Nephron progenitor cell (in vitro differentiated cells): Measurements from ENCODE around the gene STING1.

Source experiments
- DNase-seq: peaks from one replicate; pipeline ENCODE4 v3.0.0; 2021
- H3K27ac Mint-ChIP-seq: 2 replicates; pipeline ENCODE4 v1.8.0; 2021; ENCODE audit warnings: mild to moderate bottlenecking, moderate library complexity, mixed read lengths
- H3K27me3 Mint-ChIP-seq: 2 replicates; pipeline ENCODE4 v1.8.0; 2021; ENCODE audit warnings: mild to moderate bottlenecking, low read depth, mixed read lengths; ENCODE audit not compliant: poor library complexity
- H3K36me3 Mint-ChIP-seq: 2 replicates; pipeline ENCODE4 v1.8.0; 2021; ENCODE audit warnings: low read depth, mixed read lengths
- H3K4me1 Mint-ChIP-seq: 2 replicates; pipeline ENCODE4 v1.8.0; 2021; ENCODE audit warnings: mixed read lengths
- H3K4me3 Mint-ChIP-seq: 2 replicates; pipeline ENCODE4 v1.8.0; 2021; ENCODE audit warnings: mild to moderate bottlenecking, moderate library complexity, mixed read lengths
- H3K9me3 Mint-ChIP-seq: 2 replicates; pipeline ENCODE4 v1.8.0; 2021; ENCODE audit warnings: mild to moderate bottlenecking, moderate library complexity, mixed read lengths
- TF ChIP-seq, protein P1 (sequence below): fragments of 200-600 bp; sonication (generic); IDR thresholded peaks from 2 replicates; pipeline ENCODE4 v1.5.0; 2021; ENCODE audit warnings: antibody characterized with exemption

Gene STING1

GRCh38 chr5:139462586-139463276 lies 19.8 kb downstream of the STING1 start, which contains the start of gene ECSCR:
ECSCR (minus strand) TSS chr5:139462743; CDS start chr5:139462670, 73 bp downstream.
- peaks cover 30% of the 10 kb centered on the region for H3K4me1 Mint-ChIP-seq
- no peaks in the 10 kb centered on the region for H3K9me3 Mint-ChIP-seq
- no peak within 1 kb of the TSS for H3K4me3 Mint-ChIP-seq
- no peak for DNase-seq
- TF ChIP-seq, protein P1, sequence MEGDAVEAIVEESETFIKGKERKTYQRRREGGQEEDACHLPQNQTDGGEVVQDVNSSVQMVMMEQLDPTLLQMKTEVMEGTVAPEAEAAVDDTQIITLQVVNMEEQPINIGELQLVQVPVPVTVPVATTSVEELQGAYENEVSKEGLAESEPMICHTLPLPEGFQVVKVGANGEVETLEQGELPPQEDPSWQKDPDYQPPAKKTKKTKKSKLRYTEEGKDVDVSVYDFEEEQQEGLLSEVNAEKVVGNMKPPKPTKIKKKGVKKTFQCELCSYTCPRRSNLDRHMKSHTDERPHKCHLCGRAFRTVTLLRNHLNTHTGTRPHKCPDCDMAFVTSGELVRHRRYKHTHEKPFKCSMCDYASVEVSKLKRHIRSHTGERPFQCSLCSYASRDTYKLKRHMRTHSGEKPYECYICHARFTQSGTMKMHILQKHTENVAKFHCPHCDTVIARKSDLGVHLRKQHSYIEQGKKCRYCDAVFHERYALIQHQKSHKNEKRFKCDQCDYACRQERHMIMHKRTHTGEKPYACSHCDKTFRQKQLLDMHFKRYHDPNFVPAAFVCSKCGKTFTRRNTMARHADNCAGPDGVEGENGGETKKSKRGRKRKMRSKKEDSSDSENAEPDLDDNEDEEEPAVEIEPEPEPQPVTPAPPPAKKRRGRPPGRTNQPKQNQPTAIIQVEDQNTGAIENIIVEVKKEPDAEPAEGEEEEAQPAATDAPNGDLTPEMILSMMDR: no peak
- H3K27me3 Mint-ChIP-seq: peaks cover 6% of the 10 kb centered on the region
- H3K36me3 Mint-ChIP-seq: no peaks in the 10 kb centered on the region
- H3K27ac Mint-ChIP-seq: no peak within 1 kb of the TSS

GRCh38 chr5:139461698-139462097 lies 20.9 kb downstream of the STING1 start:
- no peak for DNase-seq
- H3K4me1 Mint-ChIP-seq: peaks cover 26% of the 10 kb centered on the region
- no peak overlapping the region for H3K27ac Mint-ChIP-seq
- no peaks in the 10 kb centered on the region for H3K36me3 Mint-ChIP-seq
- no peaks in the 10 kb centered on the region for H3K9me3 Mint-ChIP-seq
- peaks cover 6% of the 10 kb centered on the region for H3K27me3 Mint-ChIP-seq
- no peak overlapping the region for H3K4me3 Mint-ChIP-seq
- TF ChIP-seq, protein P1: no peak

- H3K27me3 Mint-ChIP-seq: peaks cover 6% of the 10 kb centered on the region
- H3K4me3 Mint-ChIP-seq: no peak overlapping the region
- H3K27ac Mint-ChIP-seq: no peak overlapping the region
- H3K4me1 Mint-ChIP-seq: peaks cover 31% of the 10 kb centered on the region
- TF ChIP-seq, protein P1: no peak
- H3K36me3 Mint-ChIP-seq: no peaks in the 10 kb centered on the region
- no peaks in the 10 kb centered on the region for H3K9me3 Mint-ChIP-seq
- DNase-seq: no peak
These were observed 21.4 kb downstream of the STING1 start for GRCh38 chr5:139461176-139461575.

GRCh38 chr5:139460455-139460854 lies 22.1 kb downstream of the STING1 start:
- Mint-ChIP-seq H3K4me1 (peaks cover 34% of the 10 kb centered on the region), H3K36me3 (no peaks in the 10 kb centered on the region), H3K4me3 (no peak overlapping the region), H3K27me3 (peaks cover 8% of the 10 kb centered on the region), H3K9me3 (no peaks in the 10 kb centered on the region), H3K27ac (no peak overlapping the region)
- DNase-seq: no peak
- TF ChIP-seq, protein P1: no peak

GRCh38 chr5:139459451-139459934 lies 23.1 kb downstream of the STING1 start:
- no peak for DNase-seq
- H3K4me1 Mint-ChIP-seq: peaks cover 34% of the 10 kb centered on the region
- H3K27ac Mint-ChIP-seq: peak overlapping the region; percentile 27
- TF ChIP-seq, protein P1: no peak
- H3K27me3 Mint-ChIP-seq: peaks cover 11% of the 10 kb centered on the region
- no peaks in the 10 kb centered on the region for H3K9me3 Mint-ChIP-seq
- H3K4me3 Mint-ChIP-seq: no peak overlapping the region
- no peaks in the 10 kb centered on the region for H3K36me3 Mint-ChIP-seq
